Measurements from ENCODE around the gene SSBP3. TPM values are rescaled to one million over a fixed set of nuclear protein-coding genes. Genes with fewer than 3 reads are reported as not detected.

SSBP3 gene
- total and polyA plus RNA-seq, 2 of the 13 experiments (the other 11 are each of a cell fraction or from before 2014, with no cell fraction given) = 8.5 to 17.6 TPM

- no peak for FAIRE-seq
- Histone ChIP-seq H3K36me3 (replicated peaks in 1 of 2; ENCODE audit: control insufficient read depth in 1 of 2, insufficient read depth in 2 of 2, low read length in 2 of 2) (no peaks in the 10 kb centered on the region; a peak in 1 of 5 replicates), H3K27ac (ENCODE audit: extremely low read length, insufficient read depth, low read length) (no peak overlapping the region), H2AFZ (ENCODE audit: low read length) (no peak overlapping the region), H4K20me1 (ENCODE audit: insufficient read depth, low read length) (0 out of 2 replicates have a peak, but pooled peaks cover 4% of the 10 kb centered on the region), H3K4me1 (ENCODE audit: insufficient read depth, low read length) (peaks cover 56% of the 10 kb centered on the region), H3K27me3 (ENCODE audit: control insufficient read depth in 1 of 2, insufficient read depth in 2 of 2, low read length in 2 of 2) (peaks cover 0 to 7% of the 10 kb centered on the region in 2 experiments; a peak in 1 of 5 replicates), H3K79me2 (ENCODE audit: insufficient read depth, low read length) (peaks cover 5% of the 10 kb centered on the region), H3K9ac (ENCODE audit: insufficient read depth, low read depth, low read length) (no peak overlapping the region), H3K4me3 (replicated peaks in 1 of 3; ENCODE audit: insufficient read depth in 1 of 3, low read depth in 2 of 3, low read length in 3 of 3) (peak overlapping the region in 2 of 3 experiments; percentile 18 to 75; a peak in 4 of 6 replicates), H3K9me3 (ENCODE audit: low read length) (no peaks in the 10 kb centered on the region), H3K4me2 (ENCODE audit: low read depth, low read length) (peak overlapping the region; percentile 92)
- ChIA-PET CTCF (ENCODE audit: low intra/inter-chr PET ratio, low total read pairs) (no interaction called here), POLR2A (no interaction called here)
- ATAC-seq = no peak
- no TSS peak for BruUV-seq (replicated peaks)
- no peak for DNase-seq (ENCODE audit: low spot score)
- 35% methylated on average over 9 of the region's 9 CpGs for WGBS (ENCODE audit: low lambda C conversion rate)
- in situ Hi-C loops (cut with HindIII; ENCODE audit: extremely low pct_ligation_motif_present, low pct_unique_long_range_greater_than_20kb) = loop anchor here (5.0 kb wide), 2 partner anchors 78 to 87 kb away; no protein-coding TSS in a partner anchor
- intact Hi-C loops (cut with micrococcal nuclease; ENCODE audit: unreplicated experiment) = no loop called here
- TF ChIP-seq MAF1 (CRISPR knock-in tag; IDR thresholded peaks at IDR 0.05; ENCODE audit: borderline replicate concordance) (no peak), MXD3 (CRISPR knock-in tag; IDR thresholded peaks at IDR 0.05) (no peak), ZNF276 (CRISPR knock-in tag; IDR thresholded peaks at IDR 0.05; ENCODE audit: low read depth) (no peak), ZNF567 (CRISPR knock-in tag; IDR thresholded peaks at IDR 0.05; ENCODE audit: borderline replicate concordance) (no peak), HNRNPLL (IDR thresholded peaks at IDR 0.05; ENCODE audit: low read depth, low read length, poor library complexity, severe bottlenecking) (no peak), ZKSCAN1 (IDR thresholded peaks at IDR 0.05; ENCODE audit: low read length) (no peak), ZNF747 (CRISPR knock-in tag; IDR thresholded peaks at IDR 0.05; ENCODE audit: borderline replicate concordance) (no peak), SIX4 (CRISPR knock-in tag; IDR thresholded peaks at IDR 0.05) (no peak), ZNF839 (CRISPR knock-in tag; IDR thresholded peaks at IDR 0.05; ENCODE audit: borderline replicate concordance) (no peak), ZNF275 (CRISPR knock-in tag; IDR thresholded peaks at IDR 0.05; ENCODE audit: borderline replicate concordance) (no peak), ZNF800 (CRISPR knock-in tag; IDR thresholded peaks at IDR 0.05) (no peak), ZBTB44 (CRISPR knock-in tag; IDR thresholded peaks at IDR 0.05) (no peak), ZNF563 (CRISPR knock-in tag; IDR thresholded peaks at IDR 0.05) (no peak)
These were observed 3.3 kb upstream of the SSBP3 start for GRCh38 chr1:54409156-54410142.
